ENCODE measurements around the gene GSN. TPM values are rescaled to one million over a fixed set of nuclear protein-coding genes. Genes with fewer than 3 reads are reported as not detected.
A peak's percentile ranks its signal among the peaks of the same experiment; 100 is the strongest.

The GSN gene
- total RNA-seq, 8 experiments from 2014 or later = 41.1 to 1,937 (median 118) TPM

GRCh38 chr9:121298016-121298538 is 30.1 kb downstream of the GSN start:
- 36 to 96% (median 63%) methylated on average over 2 to 4 of the region's 7 CpGs; no CpG with 5 or more reads in 3 of the 10 experiments for WGBS, 10 experiments
- Histone ChIP-seq H3K27ac (peak overlapping the region in 1 of 2 donors; percentile 49), H3K4me1 (replicated peaks in 1 of 2) (peaks cover 8 to 30% of the 10 kb centered on the region in 2 donors), H3K4me3 (no peak overlapping the region)
- ATAC-seq (replicated peaks in 6 of 8) = no peak
- in situ Hi-C loops (cut with MboI; ENCODE audit: low pct_unique_long_range_greater_than_20kb in 2 of 9, low sequenced_read_pairs in 9 of 9, unreplicated experiment in 9 of 9) = no loop called here

DNA sequence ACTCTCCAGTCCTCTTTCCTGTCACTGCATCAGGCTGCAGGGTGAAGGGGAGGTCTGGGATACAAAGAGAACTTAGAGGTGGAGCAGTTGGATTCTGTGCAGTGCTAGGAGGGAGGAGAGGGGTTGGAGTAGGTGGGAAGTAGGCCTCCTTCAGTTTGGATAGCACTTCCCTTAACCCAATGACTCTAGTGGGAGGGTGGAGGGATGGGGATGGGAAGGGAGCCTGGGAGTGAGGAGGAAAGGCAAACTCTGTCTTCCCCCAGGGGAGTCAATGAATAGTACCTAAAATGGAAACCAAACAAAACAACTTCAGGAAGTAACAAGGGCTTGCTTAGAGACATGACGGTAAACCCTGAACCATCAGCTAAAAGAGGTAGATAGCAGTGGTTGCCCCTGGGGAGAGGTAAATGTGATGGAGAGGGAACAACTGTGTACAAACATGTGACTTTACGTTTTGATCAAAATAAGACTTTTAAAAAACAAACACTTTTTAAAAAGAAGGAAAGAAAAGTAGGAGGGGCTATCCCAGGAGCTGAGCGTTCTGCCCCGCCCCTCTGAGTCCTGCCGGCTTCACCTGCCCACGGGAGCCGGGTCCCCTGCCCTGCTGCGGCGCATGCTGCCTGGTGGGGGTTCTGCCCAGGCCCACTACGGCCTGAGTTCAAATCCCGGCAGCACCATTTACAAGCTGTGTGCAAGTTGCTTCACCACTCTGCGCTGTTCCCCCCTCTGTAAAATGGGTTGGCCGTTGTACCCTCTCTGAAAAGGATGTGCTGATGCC is 30.9 kb downstream of the GSN start:
- 0 to 90% (median 23%) methylated on average over 1 to 11 of the region's 13 CpGs; no CpG with 5 or more reads in 1 of the 10 experiments for WGBS, 10 experiments
- no peak overlapping the region for H3K4me3 ChIP-seq
- peaks cover 8 to 30% of the 10 kb centered on the region in 2 donors for H3K4me1 ChIP-seq (replicated peaks in 1 of 2)
- peak overlapping the region in 1 of 2 donors; percentile 49 for H3K27ac ChIP-seq
- ATAC-seq (replicated peaks in 6 of 8) = peak in 7 of 8 experiments; percentile 1 to 47 (median 38)
- in situ Hi-C loops (cut with MboI; ENCODE audit: low pct_unique_long_range_greater_than_20kb in 2 of 9, low sequenced_read_pairs in 9 of 9, unreplicated experiment in 9 of 9) = no loop called here

- peak overlapping the region; percentile 18 to 27 (median 23) for H3K4me3 ChIP-seq
- ATAC-seq (replicated peaks in 6 of 8) = peak; percentile 65 to 88 (median 81)
- H3K27ac ChIP-seq = no peak overlapping the region
- in situ Hi-C loops (cut with MboI; ENCODE audit: low pct_unique_long_range_greater_than_20kb in 2 of 9, low sequenced_read_pairs in 9 of 9, unreplicated experiment in 9 of 9) = loop anchor here in 3 of 9 experiments (10.0 to 25.0 kb wide), 3 partner anchors 85 to 113 kb away; partner anchors contain the start of gene RAB14 (in 1 of the 3)
- WGBS, 10 experiments = 0 to 27% (median 6%) methylated on average over 2 to 11 of the region's 74 CpGs; no CpG with 5 or more reads in 1 of the 10 experiments
- peaks cover 8 to 30% of the 10 kb centered on the region in 2 donors for H3K4me1 ChIP-seq (replicated peaks in 1 of 2)
These were observed 31.7 kb downstream of the GSN start for GRCh38 chr9:121299467-121300282.

DNA sequence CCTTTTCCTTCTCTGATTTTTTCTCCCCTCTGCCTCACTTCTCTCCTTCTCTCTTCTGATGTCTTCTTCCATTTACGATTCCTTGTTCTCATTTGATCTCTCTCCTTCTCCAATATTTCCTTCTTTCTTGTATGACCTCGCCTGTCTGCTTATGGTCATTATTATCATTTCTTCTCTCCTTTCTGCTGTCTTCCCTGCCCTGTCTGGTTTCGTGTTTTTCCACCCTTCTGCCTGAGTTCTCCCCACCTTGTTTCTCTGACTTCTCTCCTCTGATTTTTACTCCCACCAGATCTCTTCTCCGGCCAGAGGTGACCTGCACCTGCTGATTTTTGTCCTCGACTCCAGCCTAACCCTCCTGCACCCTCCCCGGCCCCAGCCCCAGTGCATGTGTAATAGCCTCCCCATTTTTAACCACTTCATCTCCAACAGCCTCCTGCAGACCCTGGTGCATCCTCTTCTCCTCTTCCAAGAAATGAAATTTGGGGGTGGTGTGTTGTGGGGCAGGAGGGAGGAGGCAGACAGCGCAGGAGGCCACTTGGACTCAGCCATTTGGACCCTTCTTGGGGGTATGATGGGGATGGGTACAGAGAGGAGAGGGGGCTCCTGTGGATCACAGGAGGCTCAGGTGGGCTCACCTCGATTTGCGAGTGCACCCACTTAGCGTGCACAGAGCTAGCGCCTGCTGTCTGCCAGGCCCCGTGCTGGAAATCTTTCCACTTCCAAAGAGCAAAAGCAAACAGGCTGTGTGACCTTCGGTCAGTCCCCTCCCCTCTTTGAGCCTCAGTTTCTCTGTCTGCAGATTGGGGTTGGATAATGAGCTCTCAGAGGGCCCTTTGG is 32.5 kb downstream of the GSN start:
- in situ Hi-C loops (cut with MboI; ENCODE audit: low pct_unique_long_range_greater_than_20kb in 2 of 9, low sequenced_read_pairs in 9 of 9, unreplicated experiment in 9 of 9) = loop anchor here in 3 of 9 experiments (10.0 to 25.0 kb wide), 3 partner anchors 86 to 112 kb away; partner anchors contain the start of gene RAB14 (in 1 of the 3)
- no peak for ATAC-seq (replicated peaks in 6 of 8)
- no peak overlapping the region for H3K27ac ChIP-seq
- 11 to 79% (median 40%) methylated on average over 2 to 7 of the region's 13 CpGs for WGBS, 10 experiments
- peak overlapping the region in 4 of 5 donors; percentile 20 to 27 (median 24) for H3K4me3 ChIP-seq
- peaks cover 8 to 33% of the 10 kb centered on the region in 2 donors for H3K4me1 ChIP-seq (replicated peaks in 1 of 2)

- WGBS, 10 experiments = 82 to 100% (median 97%) methylated on average over 2 to 7 of the region's 11 CpGs; no CpG with 5 or more reads in 7 of the 10 experiments
- no peak overlapping the region for H3K27ac ChIP-seq
- in situ Hi-C loops (cut with MboI; ENCODE audit: low pct_unique_long_range_greater_than_20kb in 2 of 9, low sequenced_read_pairs in 9 of 9, unreplicated experiment in 9 of 9) = loop anchor here in 3 of 9 experiments (10.0 to 25.0 kb wide), 3 partner anchors 87 to 110 kb away; partner anchors contain the start of gene RAB14 (in 1 of the 3)
- ATAC-seq (replicated peaks in 6 of 8) = no peak
- H3K4me1 ChIP-seq (replicated peaks in 1 of 2) = peaks cover 8 to 33% of the 10 kb centered on the region in 2 donors
- no peak overlapping the region for H3K4me3 ChIP-seq
These were observed 33.9 kb downstream of the GSN start for GRCh38 chr9:121301881-121302286.

GRCh38 chr9:121302341-121302740 is 34.4 kb downstream of the GSN start:
- H3K27ac ChIP-seq = no peak overlapping the region
- peaks cover 8 to 33% of the 10 kb centered on the region in 2 donors for H3K4me1 ChIP-seq (replicated peaks in 1 of 2)
- in situ Hi-C loops (cut with MboI; ENCODE audit: low pct_unique_long_range_greater_than_20kb in 2 of 9, low sequenced_read_pairs in 9 of 9, unreplicated experiment in 9 of 9) = loop anchor here in 3 of 9 experiments (10.0 to 25.0 kb wide), 3 partner anchors 88 to 110 kb away; partner anchors contain the start of gene RAB14 (in 1 of the 3)
- ATAC-seq (replicated peaks in 6 of 8) = no peak
- H3K4me3 ChIP-seq = no peak overlapping the region
- WGBS, 10 experiments = 90 to 100% (median 100%) methylated on average over 1 to 3 of the region's 5 CpGs; no CpG with 5 or more reads in 5 of the 10 experiments

- in situ Hi-C loops (cut with MboI; ENCODE audit: low pct_unique_long_range_greater_than_20kb in 2 of 9, low sequenced_read_pairs in 9 of 9, unreplicated experiment in 9 of 9) = loop anchor here in 3 of 9 experiments (10.0 to 25.0 kb wide), 3 partner anchors 88 to 110 kb away; partner anchors contain the start of gene RAB14 (in 1 of the 3)
- H3K4me1 ChIP-seq (replicated peaks in 1 of 2) = peaks cover 8 to 33% of the 10 kb centered on the region in 2 donors
- WGBS, 10 experiments = 50 to 95% (median 82%) methylated on average over 1 to 6 of the region's 13 CpGs; no CpG with 5 or more reads in 6 of the 10 experiments
- H3K27ac ChIP-seq = no peak overlapping the region
- H3K4me3 ChIP-seq = no peak overlapping the region
- no peak for ATAC-seq (replicated peaks in 6 of 8)
These were observed 34.8 kb downstream of the GSN start for GRCh38 chr9:121302786-121303185.

DNA sequence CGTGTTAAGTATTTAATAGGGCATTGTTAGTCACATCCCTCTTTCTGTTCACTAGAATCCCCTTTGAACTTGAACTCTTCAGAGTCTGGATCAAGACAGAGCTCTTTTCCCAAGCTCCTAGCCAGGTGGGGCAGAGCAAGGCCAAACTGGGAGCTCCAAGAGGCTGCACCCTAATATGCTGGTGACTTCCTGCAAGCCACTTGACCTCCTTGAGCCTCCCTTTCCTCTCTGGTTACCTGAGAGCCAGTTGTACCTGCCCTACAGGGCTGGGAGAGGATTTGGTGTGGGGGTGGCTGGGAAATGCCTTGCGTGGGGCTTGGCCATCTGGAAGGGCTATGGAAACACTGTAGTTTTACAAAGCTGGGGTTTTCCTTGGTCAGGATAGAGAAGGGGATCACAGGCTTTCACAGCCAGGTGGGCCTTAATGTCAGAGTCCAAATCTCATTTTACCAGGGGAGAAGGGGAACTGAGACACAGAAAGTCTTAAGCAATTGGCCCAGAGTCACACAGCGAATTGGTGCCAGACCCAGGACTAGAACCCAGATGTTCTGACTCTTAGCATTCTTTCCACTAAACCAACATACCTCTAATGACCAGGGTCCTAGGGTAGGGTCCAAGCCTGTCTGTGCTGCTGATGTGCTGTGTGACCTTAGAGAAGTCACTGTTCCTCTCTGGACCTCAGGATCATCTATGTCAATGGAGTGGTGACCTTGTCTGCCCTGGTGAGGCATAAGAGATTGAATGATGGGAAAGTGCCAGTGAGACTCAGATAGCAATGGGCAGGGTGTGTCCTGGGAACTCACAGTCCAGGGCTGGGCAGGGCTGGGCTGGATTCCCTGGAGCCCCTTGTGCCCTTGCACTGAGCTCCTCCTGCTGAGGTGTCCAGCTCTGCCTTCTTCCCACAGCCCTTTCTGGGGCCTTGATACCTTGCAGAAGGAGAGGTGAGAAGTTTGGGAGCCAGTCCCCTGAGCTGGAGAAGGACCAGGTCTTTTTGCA is 35.8 kb downstream of the GSN start:
- peaks cover 5 to 23% of the 10 kb centered on the region in 2 donors for H3K4me1 ChIP-seq (replicated peaks in 1 of 2)
- H3K27ac ChIP-seq = no peak overlapping the region
- in situ Hi-C loops (cut with MboI; ENCODE audit: low pct_unique_long_range_greater_than_20kb in 2 of 9, low sequenced_read_pairs in 9 of 9, unreplicated experiment in 9 of 9) = loop anchor here in 3 of 9 experiments (10.0 to 25.0 kb wide), 3 partner anchors 89 to 109 kb away; partner anchors contain the start of gene RAB14 (in 1 of the 3)
- peak in 1 of 8 experiments; percentile 3 for ATAC-seq (replicated peaks in 6 of 8)
- H3K4me3 ChIP-seq = no peak overlapping the region
- WGBS, 10 experiments = 40 to 100% (median 69%) methylated on average over 1 to 2 of the region's 3 CpGs; no CpG with 5 or more reads in 3 of the 10 experiments

DNA sequence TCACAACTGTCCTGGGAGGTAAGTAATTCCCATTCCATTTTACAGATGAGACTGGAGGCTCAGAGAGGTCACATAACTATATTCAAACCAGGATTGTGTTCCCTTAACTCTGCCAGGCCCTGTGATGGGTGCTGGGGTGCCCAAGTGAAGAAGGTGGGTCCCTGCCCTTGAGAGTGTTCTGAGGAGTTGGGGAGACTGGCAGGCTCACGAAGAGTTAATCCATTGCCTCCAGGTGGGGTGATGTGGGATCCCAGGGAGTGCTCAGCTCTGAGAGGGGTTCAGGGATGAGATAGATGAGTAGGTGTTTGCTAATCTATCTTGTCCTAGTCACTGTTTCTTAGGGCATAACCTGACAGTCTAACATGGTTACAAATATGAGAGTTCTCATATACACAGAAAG is 36.7 kb downstream of the GSN start:
- ATAC-seq (replicated peaks in 6 of 8) = no peak
- Histone ChIP-seq H3K4me3 (no peak overlapping the region), H3K4me1 (replicated peaks in 1 of 2) (peaks cover 5 to 15% of the 10 kb centered on the region in 2 donors), H3K27ac (no peak overlapping the region)
- in situ Hi-C loops (cut with MboI; ENCODE audit: low pct_unique_long_range_greater_than_20kb in 2 of 9, low sequenced_read_pairs in 9 of 9, unreplicated experiment in 9 of 9) = loop anchor here in 3 of 9 experiments (10.0 to 25.0 kb wide), 3 partner anchors 90 to 108 kb away; partner anchors contain the start of gene RAB14 (in 1 of the 3)
- 33 to 100% (median 80%) methylated on average over 1 of the region's 1 CpG; no CpG with 5 or more reads in 7 of the 10 experiments for WGBS, 10 experiments

- Histone ChIP-seq H3K4me1 (replicated peaks in 1 of 2) (peaks cover 1 to 11% of the 10 kb centered on the region in 2 donors), H3K4me3 (no peak overlapping the region), H3K27ac (peak overlapping the region in 1 of 2 donors; percentile 22)
- in situ Hi-C loops (cut with MboI; ENCODE audit: low pct_unique_long_range_greater_than_20kb in 2 of 9, low sequenced_read_pairs in 9 of 9, unreplicated experiment in 9 of 9) = loop anchor here in 3 of 9 experiments (10.0 to 25.0 kb wide), 3 partner anchors 91 to 107 kb away; partner anchors contain the start of gene RAB14 (in 1 of the 3)
- WGBS, 10 experiments = 20 to 100% (median 69%) methylated on average over 1 to 10 of the region's 13 CpGs; no CpG with 5 or more reads in 1 of the 10 experiments
- ATAC-seq (replicated peaks in 6 of 8) = no peak
These were observed 37.5 kb downstream of the GSN start for GRCh38 chr9:121305269-121305994.

All from motor neuron (in vitro differentiated cells).